OCI-LY1 (cell line): ENCODE data around the gene CARD10.

Source experiments
- EZH2 ChIP-seq: fragments of 200-600 bp; sonication (generic), shearing (Covaris generic); IDR thresholded peaks from 2 replicates; pipeline ENCODE4 v1.8.0; 2017; ENCODE audit warnings: borderline replicate concordance, mixed run types, mild to moderate bottlenecking, antibody characterized with exemption, low read length, moderate library complexity, mixed read lengths
- TF ChIP-seq, protein P1 (sequence below): fragments of 200-600 bp; sonication (generic), shearing (Covaris generic); IDR thresholded peaks from 2 replicates; pipeline ENCODE4 v1.5.1; 2017; ENCODE audit warnings: mild to moderate bottlenecking, antibody characterized with exemption, low read length, moderate library complexity, mixed read lengths

DNA sequence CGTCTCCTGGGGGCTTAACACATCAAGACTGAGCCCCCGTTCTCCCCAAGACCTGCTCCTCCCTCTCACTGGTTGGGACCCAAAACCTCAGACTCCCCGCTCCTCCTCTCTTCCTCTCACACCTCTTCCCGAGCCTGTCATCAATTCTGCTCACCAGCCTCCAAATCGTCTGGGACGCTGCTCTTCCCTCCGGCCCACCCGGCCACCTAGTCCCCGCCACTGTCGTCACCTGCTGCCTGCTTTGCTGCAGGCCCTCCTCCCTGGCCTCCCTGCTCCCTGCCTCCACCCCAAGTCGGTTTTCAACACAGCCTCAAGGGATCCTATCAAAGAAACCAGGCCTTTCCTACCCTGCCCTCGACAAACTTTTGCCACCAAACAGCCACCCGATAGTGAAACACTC lies 36.2 kb downstream of the CARD10 start:
- TF ChIP-seq EZH2: no peak
- TF ChIP-seq, protein P1, sequence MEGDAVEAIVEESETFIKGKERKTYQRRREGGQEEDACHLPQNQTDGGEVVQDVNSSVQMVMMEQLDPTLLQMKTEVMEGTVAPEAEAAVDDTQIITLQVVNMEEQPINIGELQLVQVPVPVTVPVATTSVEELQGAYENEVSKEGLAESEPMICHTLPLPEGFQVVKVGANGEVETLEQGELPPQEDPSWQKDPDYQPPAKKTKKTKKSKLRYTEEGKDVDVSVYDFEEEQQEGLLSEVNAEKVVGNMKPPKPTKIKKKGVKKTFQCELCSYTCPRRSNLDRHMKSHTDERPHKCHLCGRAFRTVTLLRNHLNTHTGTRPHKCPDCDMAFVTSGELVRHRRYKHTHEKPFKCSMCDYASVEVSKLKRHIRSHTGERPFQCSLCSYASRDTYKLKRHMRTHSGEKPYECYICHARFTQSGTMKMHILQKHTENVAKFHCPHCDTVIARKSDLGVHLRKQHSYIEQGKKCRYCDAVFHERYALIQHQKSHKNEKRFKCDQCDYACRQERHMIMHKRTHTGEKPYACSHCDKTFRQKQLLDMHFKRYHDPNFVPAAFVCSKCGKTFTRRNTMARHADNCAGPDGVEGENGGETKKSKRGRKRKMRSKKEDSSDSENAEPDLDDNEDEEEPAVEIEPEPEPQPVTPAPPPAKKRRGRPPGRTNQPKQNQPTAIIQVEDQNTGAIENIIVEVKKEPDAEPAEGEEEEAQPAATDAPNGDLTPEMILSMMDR: no peak
